DND-41 (cell line): ENCODE results near the gene EFHD1.

ENCODE experiments used
- CTCF ChIP-seq: IDR thresholded peaks from 2 replicates; pipeline ENCODE4 v1.5.1; 2012; ENCODE audit warnings: borderline replicate concordance, low read length, moderate library complexity, mild to moderate bottlenecking; ENCODE audit not compliant: poor library complexity, severe bottlenecking; ENCODE audit errors: extremely low read depth
- EZH2 ChIP-seq: IDR thresholded peaks from 3 replicates; pipeline ENCODE4 v1.6.1; 2012; ENCODE audit warnings: borderline replicate concordance, low read depth, mild to moderate bottlenecking, moderate library complexity, low read length, inconsistent platforms; ENCODE audit not compliant: severe bottlenecking

GRCh38 chr2:232623768-232624765 lies 9.3 kb upstream of the EFHD1 start:
- no peak for TF ChIP-seq EZH2
- TF ChIP-seq CTCF: no peak
